HCEC 1CT (cell line): ENCODE results near the gene KIAA0586.
"Not testable (repeated sequence)": the region's sequence is repeated elsewhere in the genome, so short reads cannot be mapped to it uniquely, and the experiment has no call there.

Experiments
- DNase-seq: peaks from one replicate; pipeline ENCODE4 v3.0.0-alpha.2; 2017

KIAA0586 gene

GRCh38 chr14:58553959-58554358 lies 126.4 kb downstream of the KIAA0586 start:
- DNase-seq, result no peak

- no peak for DNase-seq
Observed at GRCh38 chr14:58555647-58556046, 128.1 kb downstream of the KIAA0586 start.

GRCh38 chr14:58557242-58557641 lies 129.7 kb downstream of the KIAA0586 start:
- no peak for DNase-seq

GRCh38 chr14:58560208-58560607 lies 132.7 kb downstream of the KIAA0586 start:
- DNase-seq, result peak; percentile 70

GRCh38 chr14:58562141-58562540 lies 134.6 kb downstream of the KIAA0586 start:
- DNase-seq, result no peak

GRCh38 chr14:58563978-58564377 lies 136.5 kb downstream of the KIAA0586 start:
- no peak for DNase-seq

GRCh38 chr14:58565832-58566231 lies 138.3 kb downstream of the KIAA0586 start:
- no peak for DNase-seq

- no peak for DNase-seq
Observed at GRCh38 chr14:58566979-58567378, 139.5 kb downstream of the KIAA0586 start.

- no peak for DNase-seq
Observed at GRCh38 chr14:58568322-58568721, 140.8 kb downstream of the KIAA0586 start.

- DNase-seq, result no peak
Observed at GRCh38 chr14:58571256-58571655, 143.7 kb downstream of the KIAA0586 start.

- peak; percentile 32 for DNase-seq
Observed at GRCh38 chr14:58571769-58572472, 144.4 kb downstream of the KIAA0586 start.

- DNase-seq, result no peak
Observed at GRCh38 chr14:58572473-58572853, 144.9 kb downstream of the KIAA0586 start.

- no peak for DNase-seq
Observed at GRCh38 chr14:58572863-58573262, 145.3 kb downstream of the KIAA0586 start.

- no peak for DNase-seq
Observed at GRCh38 chr14:58574623-58575022, 147.1 kb downstream of the KIAA0586 start.

GRCh38 chr14:58575956-58576355 lies 148.4 kb downstream of the KIAA0586 start:
- no peak for DNase-seq

- DNase-seq, result not testable (repeated sequence)
Observed at GRCh38 chr14:58580035-58580434, 152.5 kb downstream of the KIAA0586 start.

GRCh38 chr14:58581389-58581788 lies 153.9 kb downstream of the KIAA0586 start:
- DNase-seq, result not testable (repeated sequence)

GRCh38 chr14:58584383-58584782 lies 156.9 kb downstream of the KIAA0586 start:
- DNase-seq, result peak; percentile 38

- peak; percentile 20 for DNase-seq
Observed at GRCh38 chr14:58587271-58587670, 159.8 kb downstream of the KIAA0586 start.

- DNase-seq, result not testable (repeated sequence)
Observed at GRCh38 chr14:58588321-58588720, 160.8 kb downstream of the KIAA0586 start.

GRCh38 chr14:58593977-58594376 lies 166.5 kb downstream of the KIAA0586 start:
- no peak for DNase-seq

- DNase-seq, result no peak
Observed at GRCh38 chr14:58597041-58597440, 169.5 kb downstream of the KIAA0586 start.

- no peak for DNase-seq
Observed at GRCh38 chr14:58598028-58598803, 170.7 kb downstream of the KIAA0586 start.

- DNase-seq, result no peak
Observed at GRCh38 chr14:58598804-58599525, 171.4 kb downstream of the KIAA0586 start.
